ENCODE measurements around the gene PLXND1.

Gene PLXND1

GRCh38 chr3:129626744-129627349, 20.4 kb upstream of the PLXND1 start:
- peak; percentile 87 to 90 for DNase-seq

GRCh38 chr3:129625072-129625874, 18.8 kb upstream of the PLXND1 start:
- DNase-seq = no peak

GRCh38 chr3:129624347-129625071, 18.0 kb upstream of the PLXND1 start:
- no peak for DNase-seq

- no peak for DNase-seq
These were observed 17.1 kb upstream of the PLXND1 start for GRCh38 chr3:129623447-129624118.

- no peak for DNase-seq
These were observed 16.5 kb upstream of the PLXND1 start for GRCh38 chr3:129622933-129623332.

GRCh38 chr3:129622226-129622874, 15.9 kb upstream of the PLXND1 start:
- DNase-seq = no peak

GRCh38 chr3:129621626-129622225, 15.2 kb upstream of the PLXND1 start:
- DNase-seq = no peak

- DNase-seq = no peak
These were observed 14.5 kb upstream of the PLXND1 start for GRCh38 chr3:129620828-129621559.

- DNase-seq = no peak
These were observed 13.3 kb upstream of the PLXND1 start for GRCh38 chr3:129619726-129620162.

- DNase-seq = no peak
These were observed 12.6 kb upstream of the PLXND1 start for GRCh38 chr3:129618901-129619671.

GRCh38 chr3:129618186-129618820, 11.8 kb upstream of the PLXND1 start:
- no peak for DNase-seq

- no peak for DNase-seq
These were observed 11.1 kb upstream of the PLXND1 start for GRCh38 chr3:129617381-129618185.

- no peak for DNase-seq
These were observed 10.2 kb upstream of the PLXND1 start for GRCh38 chr3:129616713-129617112.

- DNase-seq = no peak
These were observed 9.8 kb upstream of the PLXND1 start for GRCh38 chr3:129616291-129616690.

- no peak for DNase-seq
These were observed 9.3 kb upstream of the PLXND1 start for GRCh38 chr3:129615751-129616281.

- no peak for DNase-seq
These were observed 8.5 kb upstream of the PLXND1 start for GRCh38 chr3:129614927-129615363.

- no peak for DNase-seq
These were observed 8.0 kb upstream of the PLXND1 start for GRCh38 chr3:129614435-129614834.

GRCh38 chr3:129613367-129613740, 6.9 kb upstream of the PLXND1 start:
- DNase-seq = no peak

Measured in activated CD4-positive, alpha-beta T cell treated with anti-CD3 and anti-CD28 coated beads, Interleukin-2, amount 50 U/mL, for 48 hours (primary cell).